Cardiac fibroblast (primary cell): Measurements from ENCODE around the gene TVP23C.

Experiments used
- DNase-seq, 2 donors: peaks; one replicate each; pipeline versions ENCODE4 v3.0.0 to v3.0.0-alpha.2; 2010; ENCODE audit warnings: low read depth in 2 of 2
- H3K4me3 ChIP-seq, 2 donors: replicated peaks in 1 of 2; 1 replicate in 1 of 2; 2 replicates in 1 of 2; pipeline ENCODE4 v1.5.1; 2011; ENCODE audit warnings: low read depth in 2 of 2, low read length in 2 of 2, mild to moderate bottlenecking in 2 of 2, moderate library complexity in 1 of 2
- TF ChIP-seq, protein P1 (sequence below): IDR thresholded peaks from one replicate; pipeline ENCODE4 v1.5.1; 2011; ENCODE audit warnings: low read depth, mild to moderate bottlenecking, low read length, inconsistent platforms

Gene TVP23C

DNA sequence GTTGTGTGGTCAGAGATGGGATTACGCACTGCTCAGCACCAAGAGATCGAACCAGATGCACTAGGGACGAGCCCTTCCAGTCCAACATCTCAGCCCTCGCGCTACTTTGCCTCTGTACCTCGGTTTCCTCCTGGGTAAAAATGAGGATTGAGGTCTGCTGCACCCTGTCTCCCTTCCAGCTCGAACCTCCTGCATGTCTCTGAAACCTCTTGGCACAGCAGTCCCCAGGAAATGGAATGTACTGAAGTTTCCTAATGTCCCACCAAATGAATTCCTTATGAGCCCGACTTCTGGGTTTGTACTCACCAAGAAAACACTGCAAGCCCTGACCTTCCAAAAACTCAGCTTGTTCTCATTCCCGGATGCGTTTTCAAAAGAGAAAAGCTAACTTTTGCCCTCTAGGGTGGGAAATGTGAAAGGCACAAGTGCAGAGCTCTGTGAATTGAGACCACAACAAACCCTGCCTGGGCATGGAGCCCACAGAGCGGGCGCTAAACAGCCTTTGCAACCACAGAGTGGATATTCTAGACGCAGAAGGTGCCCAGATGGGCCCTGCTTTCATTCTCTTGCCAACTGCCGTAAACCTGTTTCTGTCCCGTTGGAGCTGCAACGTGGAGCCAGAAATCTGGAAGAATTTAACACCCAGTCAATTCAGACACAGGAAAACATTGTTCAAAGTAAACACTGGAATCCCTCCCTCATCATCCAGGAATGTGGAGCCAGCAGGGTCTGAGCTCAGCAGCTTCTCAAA lies 106.1 kb downstream of the TVP23C start:
- TF ChIP-seq, protein P1, sequence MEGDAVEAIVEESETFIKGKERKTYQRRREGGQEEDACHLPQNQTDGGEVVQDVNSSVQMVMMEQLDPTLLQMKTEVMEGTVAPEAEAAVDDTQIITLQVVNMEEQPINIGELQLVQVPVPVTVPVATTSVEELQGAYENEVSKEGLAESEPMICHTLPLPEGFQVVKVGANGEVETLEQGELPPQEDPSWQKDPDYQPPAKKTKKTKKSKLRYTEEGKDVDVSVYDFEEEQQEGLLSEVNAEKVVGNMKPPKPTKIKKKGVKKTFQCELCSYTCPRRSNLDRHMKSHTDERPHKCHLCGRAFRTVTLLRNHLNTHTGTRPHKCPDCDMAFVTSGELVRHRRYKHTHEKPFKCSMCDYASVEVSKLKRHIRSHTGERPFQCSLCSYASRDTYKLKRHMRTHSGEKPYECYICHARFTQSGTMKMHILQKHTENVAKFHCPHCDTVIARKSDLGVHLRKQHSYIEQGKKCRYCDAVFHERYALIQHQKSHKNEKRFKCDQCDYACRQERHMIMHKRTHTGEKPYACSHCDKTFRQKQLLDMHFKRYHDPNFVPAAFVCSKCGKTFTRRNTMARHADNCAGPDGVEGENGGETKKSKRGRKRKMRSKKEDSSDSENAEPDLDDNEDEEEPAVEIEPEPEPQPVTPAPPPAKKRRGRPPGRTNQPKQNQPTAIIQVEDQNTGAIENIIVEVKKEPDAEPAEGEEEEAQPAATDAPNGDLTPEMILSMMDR, result peak; percentile 45
- no peak overlapping the region for H3K4me3 ChIP-seq
- DNase-seq, result peak; percentile 66 to 90

DNA sequence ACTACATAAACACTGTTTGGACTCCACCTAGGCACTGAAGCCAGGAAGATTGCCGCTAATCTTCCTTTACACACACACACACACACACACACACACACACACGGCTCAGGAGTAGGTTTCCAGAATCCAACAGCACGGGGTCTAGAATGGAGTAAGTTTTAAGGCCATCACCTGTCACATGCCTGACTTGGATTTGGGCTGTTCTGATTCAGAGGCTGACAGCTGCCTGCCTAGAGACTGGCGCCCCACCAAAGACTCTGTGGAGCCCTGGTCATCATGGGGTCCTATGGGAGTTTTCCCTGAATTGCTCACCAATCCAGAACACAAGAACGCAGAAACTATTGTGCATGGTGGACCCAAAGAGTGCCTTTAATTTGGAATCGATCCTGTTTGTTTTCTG lies 106.8 kb downstream of the TVP23C start:
- H3K4me3 ChIP-seq, result no peak overlapping the region
- DNase-seq, result no peak
- TF ChIP-seq, protein P1, result no peak

DNA sequence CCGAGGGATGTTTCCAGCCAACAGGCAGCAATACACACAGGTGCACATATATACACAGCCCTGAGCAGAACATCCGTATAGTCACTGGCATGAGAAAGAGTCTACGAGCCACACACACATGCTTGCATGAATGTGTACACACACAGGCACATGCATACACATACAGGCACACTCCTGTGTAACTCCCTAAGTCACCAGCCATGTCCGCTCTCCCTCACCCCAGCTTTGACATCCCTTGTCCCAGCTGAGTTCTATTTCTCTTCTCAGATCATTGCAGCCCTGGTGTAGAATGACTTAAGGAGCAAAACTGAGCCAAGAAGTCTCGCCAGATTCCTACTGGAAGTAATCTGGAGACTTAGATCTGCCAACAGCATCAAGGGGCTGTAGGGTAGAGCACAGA lies 108.9 kb downstream of the TVP23C start:
- H3K4me3 ChIP-seq, result no peak overlapping the region
- TF ChIP-seq, protein P1, result no peak
- DNase-seq, result no peak

DNA sequence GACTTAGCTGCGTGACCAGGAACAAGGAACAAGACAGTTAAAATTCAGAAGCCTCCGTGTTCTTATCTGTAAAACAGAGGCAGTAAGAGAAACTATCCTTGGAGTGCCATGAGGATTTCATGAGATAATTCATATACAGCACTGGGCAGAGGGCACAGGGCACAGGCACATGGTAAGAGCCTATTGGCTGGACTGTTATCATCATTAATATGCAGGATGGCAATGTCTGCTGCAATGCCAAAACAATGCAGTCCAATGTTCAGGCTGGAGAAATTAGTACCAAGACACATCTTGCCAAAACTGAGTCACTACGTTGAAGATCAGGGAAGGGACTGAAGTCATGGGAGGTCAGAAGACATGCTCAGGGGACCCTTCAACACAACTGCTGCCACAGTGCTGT lies 109.5 kb downstream of the TVP23C start:
- DNase-seq, result no peak
- no peak overlapping the region for H3K4me3 ChIP-seq
- TF ChIP-seq, protein P1, result no peak

DNA sequence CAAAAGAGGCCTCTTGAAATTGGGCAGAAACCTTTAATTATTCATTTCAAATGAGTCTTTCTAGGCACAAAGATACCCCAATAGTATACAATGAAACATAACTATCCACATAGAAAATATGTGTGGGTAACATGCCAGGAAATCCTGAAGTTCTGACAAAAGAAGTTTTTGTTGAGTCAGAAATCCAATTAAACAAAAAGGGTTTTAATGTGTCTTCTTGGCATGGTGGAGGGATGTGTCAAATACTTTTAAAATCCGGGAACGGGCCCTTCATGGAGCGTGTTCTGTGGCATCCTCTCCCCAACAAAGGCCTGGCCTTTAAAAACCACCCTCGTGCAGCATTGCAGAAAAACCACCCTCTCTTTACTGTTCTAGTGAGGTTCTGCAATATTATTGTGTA lies 110.0 kb downstream of the TVP23C start:
- no peak for DNase-seq
- no peak overlapping the region for H3K4me3 ChIP-seq
- TF ChIP-seq, protein P1, result no peak

DNA sequence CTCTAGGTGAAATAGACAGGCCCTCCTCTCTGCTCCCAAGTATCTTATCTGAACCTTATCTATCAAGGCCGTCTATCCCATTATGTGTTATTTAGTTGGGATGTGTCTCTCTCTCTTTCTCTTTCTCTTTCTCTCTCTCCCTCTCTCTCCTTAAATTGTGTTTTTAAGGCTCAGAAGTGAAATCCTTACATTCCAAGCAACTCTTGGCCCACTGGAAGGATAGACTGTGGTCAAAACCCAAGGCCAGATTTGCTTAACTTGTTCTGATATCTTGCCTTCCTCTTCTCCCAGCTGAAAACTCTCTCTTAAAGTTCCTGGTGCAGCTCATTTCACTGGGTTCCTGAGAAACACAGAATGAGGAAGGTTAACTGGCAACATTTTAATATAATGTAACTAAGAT lies 110.5 kb downstream of the TVP23C start:
- no peak for DNase-seq
- H3K4me3 ChIP-seq, result no peak overlapping the region
- TF ChIP-seq, protein P1, result no peak
